GM12873 (cell line): ENCODE data around the gene SPATA22.

Source experiments
- CTCF ChIP-seq: IDR thresholded peaks from 2 replicates; pipeline ENCODE4 v1.5.1; 2012; ENCODE audit warnings: low read depth, mild to moderate bottlenecking, moderate library complexity, low read length, control low read depth; ENCODE audit not compliant: insufficient read depth; ENCODE audit errors: missing control alignments

SPATA22 gene

GRCh38 chr17:3418222-3418621, 53.4 kb downstream of the SPATA22 start:
- no peak for TF ChIP-seq CTCF

- no peak for TF ChIP-seq CTCF
Measured at GRCh38 chr17:3415610-3416009, 56.0 kb downstream of the SPATA22 start.

GRCh38 chr17:3411070-3411469, 60.5 kb downstream of the SPATA22 start, which contains the start of gene OR3A3:
TSS of gene OR3A3 (plus strand) at chr17:3411370.
- no peak for TF ChIP-seq CTCF

- no peak for TF ChIP-seq CTCF
Measured at GRCh38 chr17:3401786-3402185, 69.8 kb downstream of the SPATA22 start.

- TF ChIP-seq CTCF, result no peak
Measured at GRCh38 chr17:3400055-3400454, 71.6 kb downstream of the SPATA22 start.

- no peak for TF ChIP-seq CTCF
Measured at GRCh38 chr17:3398310-3398709, 73.3 kb downstream of the SPATA22 start, which contains the start of gene OR1E1. TSS of gene OR1E1 (minus strand) at chr17:3398410. CDS start at chr17:3398410, 0 bp downstream.
